Stimulated activated CD4-positive, alpha-beta T cell treated with anti-CD3 and anti-CD28 coated beads, Interleukin-1b, Interleukin-23, amount 100 ng/mL, for 1 hour (primary cell): ENCODE results near the gene PRSS12.
"Not testable (repeated sequence)": the region's sequence is repeated elsewhere in the genome, so short reads cannot be mapped to it uniquely, and the experiment has no call there.

Experiments
- DNase-seq, 2 donors: peaks; one replicate each; pipeline ENCODE4 v3.0.0-alpha.2; 2020; ENCODE audit warnings: low read depth in 2 of 2

PRSS12 gene

GRCh38 chr4:118352843-118353533, at the start of gene PRSS12:
Gene PRSS12 (minus strand): TSS chr4:118353003. CDS start chr4:118352720, 283 bp downstream.
- DNase-seq: peak; percentile 3 to 32

- DNase-seq: no peak
Measured at GRCh38 chr4:118400356-118400755, 47.6 kb upstream of the PRSS12 start.

GRCh38 chr4:118399883-118400282, 47.1 kb upstream of the PRSS12 start:
- DNase-seq: not testable (repeated sequence)

- no peak for DNase-seq
Measured at GRCh38 chr4:118398226-118399090, 45.7 kb upstream of the PRSS12 start.

- DNase-seq: no peak
Measured at GRCh38 chr4:118397623-118397979, 44.8 kb upstream of the PRSS12 start.

- no peak for DNase-seq
Measured at GRCh38 chr4:118396881-118397622, 44.2 kb upstream of the PRSS12 start.

GRCh38 chr4:118395057-118395644, 42.3 kb upstream of the PRSS12 start:
- no peak for DNase-seq

- not testable (repeated sequence) for DNase-seq
Measured at GRCh38 chr4:118392509-118392908, 39.7 kb upstream of the PRSS12 start.

- no peak for DNase-seq
Measured at GRCh38 chr4:118390121-118390520, 37.3 kb upstream of the PRSS12 start.

- DNase-seq: no peak
Measured at GRCh38 chr4:118389721-118390120, 36.9 kb upstream of the PRSS12 start.

GRCh38 chr4:118388606-118389005, 35.8 kb upstream of the PRSS12 start:
- DNase-seq: no peak

GRCh38 chr4:118381902-118382301, 29.1 kb upstream of the PRSS12 start:
- DNase-seq: no peak

- no peak for DNase-seq
Measured at GRCh38 chr4:118373614-118374255, 20.9 kb upstream of the PRSS12 start.

- DNase-seq: no peak
Measured at GRCh38 chr4:118372251-118372650, 19.4 kb upstream of the PRSS12 start.

GRCh38 chr4:118369231-118369630, 16.4 kb upstream of the PRSS12 start:
- no peak for DNase-seq

- no peak for DNase-seq
Measured at GRCh38 chr4:118367872-118368271, 15.1 kb upstream of the PRSS12 start.

GRCh38 chr4:118367361-118367760, 14.6 kb upstream of the PRSS12 start:
- no peak for DNase-seq

- DNase-seq: no peak
Measured at GRCh38 chr4:118363166-118363565, 10.4 kb upstream of the PRSS12 start.

GRCh38 chr4:118361192-118361591, 8.4 kb upstream of the PRSS12 start:
- DNase-seq: no peak

- no peak for DNase-seq
Measured at GRCh38 chr4:118360106-118360505, 7.3 kb upstream of the PRSS12 start.

- DNase-seq: no peak
Measured at GRCh38 chr4:118357601-118358000, 4.8 kb upstream of the PRSS12 start.

GRCh38 chr4:118356731-118357130, 3.9 kb upstream of the PRSS12 start:
- DNase-seq: no peak
